ENCODE results near the gene DAPL1. TPM values are rescaled to one million over a fixed set of nuclear protein-coding genes. Genes with fewer than 3 reads are reported as not detected.

Gene DAPL1
- total RNA-seq, 1 experiment from 2014 or later = not detected

DNA sequence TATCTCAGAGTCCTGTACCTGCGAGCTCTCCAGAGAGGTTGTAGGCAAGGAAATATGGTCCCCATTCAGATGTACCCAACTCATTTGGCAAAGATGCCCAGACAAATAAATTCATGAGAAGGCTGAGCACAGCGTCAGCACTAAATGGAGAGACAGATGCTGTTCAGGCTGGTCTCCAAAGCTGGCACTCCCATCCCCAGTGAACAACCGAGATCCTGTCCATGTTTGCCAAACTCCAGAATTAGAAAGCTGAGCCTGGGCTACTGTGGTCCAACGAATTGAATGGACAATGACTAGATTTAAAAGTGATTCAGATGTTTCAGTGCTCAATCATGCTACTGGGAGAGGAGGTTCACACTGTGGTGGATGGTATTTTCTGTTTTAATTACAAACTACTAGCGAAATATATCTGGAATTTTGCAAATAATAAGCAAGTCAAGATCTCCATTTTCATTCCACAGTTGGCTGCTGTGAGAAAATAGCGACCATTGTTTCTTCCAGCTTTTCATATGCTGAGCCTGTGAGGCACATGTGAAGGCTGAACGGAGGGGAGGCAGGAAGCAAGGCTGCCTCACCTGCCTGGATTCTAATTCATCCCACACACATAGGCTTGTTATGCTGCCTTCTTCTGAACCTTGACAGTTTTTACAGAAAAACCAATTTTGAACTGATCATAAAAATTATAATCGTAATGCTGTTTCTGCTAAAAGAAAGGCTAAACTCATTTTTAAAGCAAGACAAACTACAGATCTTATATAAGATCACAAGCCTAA is 22.6 kb upstream of the DAPL1 start:
- TF ChIP-seq, protein P1, sequence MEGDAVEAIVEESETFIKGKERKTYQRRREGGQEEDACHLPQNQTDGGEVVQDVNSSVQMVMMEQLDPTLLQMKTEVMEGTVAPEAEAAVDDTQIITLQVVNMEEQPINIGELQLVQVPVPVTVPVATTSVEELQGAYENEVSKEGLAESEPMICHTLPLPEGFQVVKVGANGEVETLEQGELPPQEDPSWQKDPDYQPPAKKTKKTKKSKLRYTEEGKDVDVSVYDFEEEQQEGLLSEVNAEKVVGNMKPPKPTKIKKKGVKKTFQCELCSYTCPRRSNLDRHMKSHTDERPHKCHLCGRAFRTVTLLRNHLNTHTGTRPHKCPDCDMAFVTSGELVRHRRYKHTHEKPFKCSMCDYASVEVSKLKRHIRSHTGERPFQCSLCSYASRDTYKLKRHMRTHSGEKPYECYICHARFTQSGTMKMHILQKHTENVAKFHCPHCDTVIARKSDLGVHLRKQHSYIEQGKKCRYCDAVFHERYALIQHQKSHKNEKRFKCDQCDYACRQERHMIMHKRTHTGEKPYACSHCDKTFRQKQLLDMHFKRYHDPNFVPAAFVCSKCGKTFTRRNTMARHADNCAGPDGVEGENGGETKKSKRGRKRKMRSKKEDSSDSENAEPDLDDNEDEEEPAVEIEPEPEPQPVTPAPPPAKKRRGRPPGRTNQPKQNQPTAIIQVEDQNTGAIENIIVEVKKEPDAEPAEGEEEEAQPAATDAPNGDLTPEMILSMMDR (IDR thresholded peaks at IDR 0.05; ENCODE audit: unreplicated experiment) = no peak
- no peaks in the 10 kb centered on the region for H3K9me3 Mint-ChIP-seq (ENCODE audit: unreplicated experiment)
- no peaks in the 10 kb centered on the region for H3K4me1 Mint-ChIP-seq (ENCODE audit: insufficient read depth, unreplicated experiment)
- no TSS peak for BruUV-seq (replicated peaks)
- no peak overlapping the region for H3K4me3 Mint-ChIP-seq (ENCODE audit: unreplicated experiment)
- intact Hi-C loops (cut with micrococcal nuclease) = no loop called here
- no peak for DNase-seq (ENCODE audit: unreplicated experiment)
- POLR2A ChIA-PET = no interaction called here
- no peaks in the 10 kb centered on the region for H3K36me3 Mint-ChIP-seq (ENCODE audit: insufficient read depth, unreplicated experiment)
- CTCF ChIA-PET = interaction anchor here (1.4 kb wide), 1 partner anchor 10 kb away, joined by 4 read pairs; no protein-coding TSS in a partner anchor
- H3K27ac Mint-ChIP-seq (ENCODE audit: low read depth, unreplicated experiment) = no peak overlapping the region
- H3K27me3 Mint-ChIP-seq (ENCODE audit: insufficient read depth, unreplicated experiment) = no peaks in the 10 kb centered on the region

DNA sequence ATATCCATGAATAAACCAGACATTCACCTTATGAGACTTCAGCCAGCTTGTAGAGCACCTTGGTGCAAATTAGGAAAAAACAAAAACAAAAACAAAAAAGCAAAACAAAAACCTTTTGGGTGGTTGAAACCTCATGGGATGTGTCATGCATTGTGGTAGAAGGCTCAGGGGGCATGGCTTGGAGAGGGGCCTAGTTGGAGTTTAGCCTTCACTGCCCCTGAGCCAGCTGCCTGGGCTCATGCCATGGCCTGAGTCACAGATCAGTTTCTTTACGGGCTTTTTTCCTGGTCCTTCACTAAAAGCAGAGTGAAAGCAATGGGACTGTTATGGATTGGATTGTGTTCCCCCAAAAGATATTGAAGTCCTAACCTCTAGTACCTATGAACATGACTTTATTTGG is 22.0 kb upstream of the DAPL1 start:
- no peaks in the 10 kb centered on the region for H3K9me3 Mint-ChIP-seq (ENCODE audit: unreplicated experiment)
- no peak overlapping the region for H3K4me3 Mint-ChIP-seq (ENCODE audit: unreplicated experiment)
- POLR2A ChIA-PET = no interaction called here
- intact Hi-C loops (cut with micrococcal nuclease) = no loop called here
- H3K36me3 Mint-ChIP-seq (ENCODE audit: insufficient read depth, unreplicated experiment) = no peaks in the 10 kb centered on the region
- no peaks in the 10 kb centered on the region for H3K4me1 Mint-ChIP-seq (ENCODE audit: insufficient read depth, unreplicated experiment)
- TF ChIP-seq, protein P1 (IDR thresholded peaks at IDR 0.05; ENCODE audit: unreplicated experiment) = no peak
- no peaks in the 10 kb centered on the region for H3K27me3 Mint-ChIP-seq (ENCODE audit: insufficient read depth, unreplicated experiment)
- H3K27ac Mint-ChIP-seq (ENCODE audit: low read depth, unreplicated experiment) = no peak overlapping the region
- peak; percentile 29 for DNase-seq (ENCODE audit: unreplicated experiment)
- no TSS peak for BruUV-seq (replicated peaks)
- CTCF ChIA-PET = interaction anchor here (1.4 kb wide), 1 partner anchor 11 kb away, joined by 4 read pairs; no protein-coding TSS in a partner anchor

DNA sequence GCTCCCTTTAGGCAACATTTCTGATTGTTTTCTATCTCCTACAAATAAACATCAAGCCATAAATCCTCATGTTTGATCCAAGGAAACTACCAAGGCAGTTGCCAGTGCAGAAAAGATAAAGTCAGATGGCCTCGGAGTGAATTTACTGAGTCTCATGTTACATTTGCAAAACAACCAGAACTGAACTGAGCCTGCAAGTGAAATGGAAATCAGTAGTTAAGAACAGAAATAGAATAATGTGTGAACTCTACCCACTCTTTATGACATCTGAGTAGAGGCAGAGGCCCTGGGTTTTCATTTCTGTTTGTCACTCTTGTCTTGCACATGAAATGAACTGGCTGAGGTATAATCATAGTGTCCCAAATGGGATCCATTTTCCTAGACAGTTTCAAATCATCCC is 20.4 kb upstream of the DAPL1 start:
- no peaks in the 10 kb centered on the region for H3K9me3 Mint-ChIP-seq (ENCODE audit: unreplicated experiment)
- no peaks in the 10 kb centered on the region for H3K36me3 Mint-ChIP-seq (ENCODE audit: insufficient read depth, unreplicated experiment)
- no peaks in the 10 kb centered on the region for H3K4me1 Mint-ChIP-seq (ENCODE audit: insufficient read depth, unreplicated experiment)
- no peaks in the 10 kb centered on the region for H3K27me3 Mint-ChIP-seq (ENCODE audit: insufficient read depth, unreplicated experiment)
- CTCF ChIA-PET = interaction anchor here (0.9 to 1.8 kb wide), 2 partner anchors 20 to 22 kb away, joined by 3 to 11 read pairs; no protein-coding TSS in a partner anchor
- no peak for DNase-seq (ENCODE audit: unreplicated experiment)
- POLR2A ChIA-PET = no interaction called here
- H3K4me3 Mint-ChIP-seq (ENCODE audit: unreplicated experiment) = no peak overlapping the region
- intact Hi-C loops (cut with micrococcal nuclease) = no loop called here
- BruUV-seq (replicated peaks) = no TSS peak
- TF ChIP-seq, protein P1 (IDR thresholded peaks at IDR 0.05; ENCODE audit: unreplicated experiment) = no peak
- H3K27ac Mint-ChIP-seq (ENCODE audit: low read depth, unreplicated experiment) = no peak overlapping the region

DNA sequence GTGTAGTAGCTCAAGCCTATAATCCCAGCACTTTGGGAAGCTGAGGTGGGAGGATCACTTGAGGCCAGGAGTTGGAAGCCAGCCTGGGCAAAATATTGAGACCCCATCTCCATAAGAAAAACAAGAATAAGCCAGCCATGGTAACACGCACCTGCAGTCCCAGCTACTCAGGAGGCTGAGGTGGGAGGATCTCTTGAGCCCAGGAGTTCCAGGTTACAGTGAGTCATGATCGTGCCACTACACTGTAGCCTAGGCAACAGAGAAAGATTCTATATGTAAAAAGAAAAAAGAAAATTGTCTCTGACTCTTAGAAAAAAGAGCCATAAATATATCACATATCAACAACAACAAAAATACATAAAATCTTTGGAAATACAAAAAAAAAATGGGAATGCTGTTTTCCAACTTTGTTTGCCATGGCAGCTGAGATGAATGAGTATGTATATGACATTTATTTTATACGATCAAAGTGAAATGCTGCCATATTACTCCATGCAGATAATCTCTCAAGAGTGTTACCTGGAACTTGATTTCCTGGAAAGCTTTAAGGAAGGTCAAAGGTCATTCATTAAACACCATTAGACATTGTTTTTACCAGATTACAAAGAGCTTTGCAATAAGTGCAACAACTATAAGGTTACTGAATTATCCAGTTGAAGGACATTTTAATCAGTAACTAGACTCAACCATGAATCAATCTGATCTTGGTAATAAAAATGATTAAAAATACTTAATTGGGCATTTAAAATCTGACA is 19.7 kb upstream of the DAPL1 start:
- no peaks in the 10 kb centered on the region for H3K27me3 Mint-ChIP-seq (ENCODE audit: insufficient read depth, unreplicated experiment)
- H3K4me3 Mint-ChIP-seq (ENCODE audit: unreplicated experiment) = no peak overlapping the region
- H3K4me1 Mint-ChIP-seq (ENCODE audit: insufficient read depth, unreplicated experiment) = no peaks in the 10 kb centered on the region
- intact Hi-C loops (cut with micrococcal nuclease) = no loop called here
- no peaks in the 10 kb centered on the region for H3K36me3 Mint-ChIP-seq (ENCODE audit: insufficient read depth, unreplicated experiment)
- TF ChIP-seq, protein P1 (IDR thresholded peaks at IDR 0.05; ENCODE audit: unreplicated experiment) = no peak
- ChIA-PET POLR2A (no interaction called here), CTCF (interaction anchor here (0.6 to 1.8 kb wide), 5 partner anchors 8 to 783 kb away, joined by 3 to 11 read pairs (median 3); no protein-coding TSS in a partner anchor)
- no peaks in the 10 kb centered on the region for H3K9me3 Mint-ChIP-seq (ENCODE audit: unreplicated experiment)
- no peak for DNase-seq (ENCODE audit: unreplicated experiment)
- H3K27ac Mint-ChIP-seq (ENCODE audit: low read depth, unreplicated experiment) = no peak overlapping the region
- no TSS peak for BruUV-seq (replicated peaks)
